Smooth muscle cell (in vitro differentiated cells): ENCODE data around the gene XPNPEP1. TPM values are rescaled to one million over a fixed set of nuclear protein-coding genes. Genes with fewer than 3 reads are reported as not detected.

Experiments
- DNase-seq: peaks from one replicate; lab custom pipeline; 2025; ENCODE audit not compliant: unreplicated experiment; lab: John Stamatoyannopoulos, UW
- H2AFZ ChIP-seq: fragments of 200-600 bp; sonication (generic); 2 replicates; pipeline ENCODE4 v1.6.0; 2016; ENCODE audit warnings: antibody characterized with exemption, low read depth, mild to moderate bottlenecking
- H3F3A ChIP-seq: fragments of 200-600 bp; sonication (generic); 2 replicates; pipeline ENCODE4 v1.6.0; 2017; ENCODE audit warnings: antibody characterized with exemption, low read depth
- H3K27ac ChIP-seq: fragments of 200-600 bp; sonication (generic); 2 replicates; pipeline ENCODE4 v1.5.1; 2016; ENCODE audit warnings: low read depth, mild to moderate bottlenecking
- H3K27me3 ChIP-seq: fragments of 200-600 bp; sonication (generic); 2 replicates; pipeline ENCODE4 v1.6.1; 2016; ENCODE audit warnings: low read depth, mild to moderate bottlenecking
- H3K36me3 ChIP-seq: fragments of 200-600 bp; sonication (generic); 2 replicates; pipeline ENCODE4 v1.5.1; 2016; ENCODE audit warnings: low read depth
- H3K4me1 ChIP-seq: fragments of 200-600 bp; sonication (generic); 2 replicates; pipeline ENCODE4 v1.5.1; 2016; ENCODE audit warnings: low read depth
- H3K4me2 ChIP-seq: fragments of 200-600 bp; sonication (generic); 2 replicates; pipeline ENCODE4 v1.6.0; 2016; ENCODE audit warnings: mild to moderate bottlenecking
- H3K4me3 ChIP-seq: fragments of 200-600 bp; sonication (generic); 2 replicates; pipeline ENCODE4 v1.5.1; 2016; ENCODE audit warnings: mild to moderate bottlenecking
- H3K79me2 ChIP-seq: fragments of 200-600 bp; sonication (generic); 2 replicates; pipeline ENCODE4 v1.6.0; 2016; ENCODE audit warnings: low read depth, mild to moderate bottlenecking
- H3K9ac ChIP-seq: fragments of 200-600 bp; sonication (generic); 2 replicates; pipeline ENCODE4 v1.6.0; 2016; ENCODE audit warnings: low read depth
- H3K9me3 ChIP-seq: fragments of 200-600 bp; sonication (generic); replicated peaks from 2 replicates; pipeline ENCODE4 v1.5.1; 2016; ENCODE audit warnings: low read depth
- H4K20me1 ChIP-seq: fragments of 200-600 bp; sonication (generic); 2 replicates; pipeline ENCODE4 v1.6.0; 2016; ENCODE audit warnings: low read depth
- WGBS: methylation state at CpG from one replicate; pipeline ENCODE4 v1.1.7; 2016; ENCODE audit warnings: low lambda C conversion rate; 5-methylcytosine and 5-hydroxymethylcytosine counted together
- polyA plus RNA-seq: library from polyadenylated mRNA; unstranded; fragments of >200 nt; fragmentation: Nextera tagmentation; extraction: Ambion mirVana; gene quantifications from 2 replicates; pipeline ENCODE4 v1.2.1, GENCODE V29; 2016
- total RNA-seq: library from RNA; depleted of rRNA; stranded (reverse); fragments of >200 nt; gene quantifications from 2 replicates; pipeline ENCODE4 v1.2.3, GENCODE V29; 2014
- TF ChIP-seq, protein P1 (sequence below): fragments of 200-600 bp; sonication (generic); IDR thresholded peaks from 2 replicates; pipeline ENCODE4 v1.5.1; 2017; ENCODE audit warnings: borderline replicate concordance, mild to moderate bottlenecking, antibody characterized with exemption; ENCODE audit not compliant: insufficient read depth, poor library complexity, severe bottlenecking

Gene XPNPEP1
- total and polyA plus RNA-seq, 2 experiments from 2014 or later = 63.0 to 147 TPM

DNA sequence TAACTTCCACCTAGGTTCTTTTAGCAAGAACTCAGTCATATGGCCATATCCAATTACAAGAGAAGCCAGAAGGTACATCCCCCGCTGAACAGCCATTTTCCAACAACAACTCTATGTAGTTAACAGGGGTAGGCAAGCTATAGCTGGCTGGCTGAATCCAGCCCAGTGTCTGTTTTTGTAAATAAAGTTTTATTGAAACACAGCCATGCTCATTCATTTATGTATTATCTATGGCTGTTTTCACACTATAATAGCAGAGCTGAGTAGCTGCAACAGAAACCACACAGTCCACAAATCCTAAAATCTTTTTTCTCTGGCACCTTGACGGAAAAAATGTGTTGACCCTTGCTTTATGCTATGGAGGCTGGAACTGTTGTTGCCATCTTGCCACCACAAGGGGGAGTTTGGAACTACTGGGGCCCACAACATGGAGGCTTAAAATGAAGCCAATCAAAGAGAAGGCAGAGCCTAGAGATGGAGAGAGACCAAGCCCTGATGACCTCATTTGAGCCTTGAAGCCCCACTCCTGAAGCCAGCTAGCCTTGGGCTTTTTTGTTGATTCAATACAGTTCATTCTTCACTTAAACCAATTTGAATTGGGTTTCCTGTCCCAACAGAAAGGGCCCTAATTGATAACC, 33.3 kb upstream of the XPNPEP1 start:
- H3K27ac ChIP-seq = no peak overlapping the region
- 88% methylated on average over 2 of the region's 2 CpGs for WGBS
- TF ChIP-seq, protein P1, sequence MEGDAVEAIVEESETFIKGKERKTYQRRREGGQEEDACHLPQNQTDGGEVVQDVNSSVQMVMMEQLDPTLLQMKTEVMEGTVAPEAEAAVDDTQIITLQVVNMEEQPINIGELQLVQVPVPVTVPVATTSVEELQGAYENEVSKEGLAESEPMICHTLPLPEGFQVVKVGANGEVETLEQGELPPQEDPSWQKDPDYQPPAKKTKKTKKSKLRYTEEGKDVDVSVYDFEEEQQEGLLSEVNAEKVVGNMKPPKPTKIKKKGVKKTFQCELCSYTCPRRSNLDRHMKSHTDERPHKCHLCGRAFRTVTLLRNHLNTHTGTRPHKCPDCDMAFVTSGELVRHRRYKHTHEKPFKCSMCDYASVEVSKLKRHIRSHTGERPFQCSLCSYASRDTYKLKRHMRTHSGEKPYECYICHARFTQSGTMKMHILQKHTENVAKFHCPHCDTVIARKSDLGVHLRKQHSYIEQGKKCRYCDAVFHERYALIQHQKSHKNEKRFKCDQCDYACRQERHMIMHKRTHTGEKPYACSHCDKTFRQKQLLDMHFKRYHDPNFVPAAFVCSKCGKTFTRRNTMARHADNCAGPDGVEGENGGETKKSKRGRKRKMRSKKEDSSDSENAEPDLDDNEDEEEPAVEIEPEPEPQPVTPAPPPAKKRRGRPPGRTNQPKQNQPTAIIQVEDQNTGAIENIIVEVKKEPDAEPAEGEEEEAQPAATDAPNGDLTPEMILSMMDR = peak; percentile 51
- H3K4me1 ChIP-seq = peaks cover 7% of the 10 kb centered on the region
- no peaks in the 10 kb centered on the region for H3F3A ChIP-seq
- H3K36me3 ChIP-seq = no peaks in the 10 kb centered on the region
- H2AFZ ChIP-seq = no peak overlapping the region
- no peak overlapping the region for H3K4me2 ChIP-seq
- H3K4me3 ChIP-seq = no peak overlapping the region
- H3K27me3 ChIP-seq = no peaks in the 10 kb centered on the region
- H3K9ac ChIP-seq = no peak overlapping the region
- DNase-seq = no peak
- no peaks in the 10 kb centered on the region for H4K20me1 ChIP-seq
- H3K9me3 ChIP-seq = no peaks in the 10 kb centered on the region
- H3K79me2 ChIP-seq = no peaks in the 10 kb centered on the region

DNA sequence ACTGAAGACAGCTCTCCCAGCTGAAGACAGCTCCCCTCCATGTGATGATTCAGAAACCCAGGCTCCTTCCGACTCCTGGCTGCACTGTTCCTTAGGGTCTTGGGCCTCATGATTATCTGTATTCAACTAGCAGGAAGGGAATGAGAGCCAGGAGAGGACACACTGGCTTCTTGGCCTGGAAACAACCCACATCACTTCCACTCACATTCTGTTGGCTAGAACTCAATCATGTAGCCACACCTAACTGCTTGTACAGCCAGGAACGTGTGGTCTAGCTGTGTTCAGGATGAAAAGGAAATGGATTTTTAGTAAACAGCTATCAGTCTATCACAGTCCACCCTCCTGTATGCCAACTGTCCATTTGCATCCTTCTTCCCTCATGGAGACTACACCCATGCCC, 30.5 kb upstream of the XPNPEP1 start:
- Histone ChIP-seq H4K20me1 (no peaks in the 10 kb centered on the region), H3K4me1 (no peaks in the 10 kb centered on the region), H3K4me2 (no peak overlapping the region), H3K27me3 (no peaks in the 10 kb centered on the region), H3K9me3 (no peaks in the 10 kb centered on the region), H3F3A (no peaks in the 10 kb centered on the region), H3K79me2 (no peaks in the 10 kb centered on the region), H2AFZ (no peak overlapping the region), H3K36me3 (no peaks in the 10 kb centered on the region), H3K4me3 (no peak overlapping the region), H3K9ac (no peak overlapping the region), H3K27ac (no peak overlapping the region)
- 74% methylated on average over 2 of the region's 2 CpGs for WGBS
- DNase-seq = no peak
- TF ChIP-seq, protein P1 = no peak

DNA sequence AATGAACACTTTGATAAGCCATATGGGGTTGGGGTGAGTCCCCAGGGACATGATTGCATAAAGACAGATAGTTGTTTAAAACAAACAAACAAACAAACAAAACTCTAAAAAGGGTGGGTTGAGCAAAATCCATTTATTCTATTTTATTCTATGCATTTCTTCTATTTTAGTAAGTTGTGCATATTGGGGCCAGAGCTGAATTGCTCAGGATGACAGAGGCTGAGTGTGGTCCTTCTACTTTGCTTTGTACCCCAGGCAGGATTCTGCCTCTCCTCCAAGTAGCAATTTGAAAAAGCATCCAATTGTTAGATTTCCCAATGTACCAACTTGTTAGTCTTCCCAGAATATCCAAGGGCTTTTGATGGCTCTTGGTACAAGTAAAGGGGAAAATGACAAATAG, 29.2 kb upstream of the XPNPEP1 start:
- Histone ChIP-seq H3K4me3 (no peak overlapping the region), H3K27me3 (no peaks in the 10 kb centered on the region), H3K9ac (no peak overlapping the region), H3K4me2 (no peak overlapping the region), H4K20me1 (no peaks in the 10 kb centered on the region), H3K4me1 (no peaks in the 10 kb centered on the region), H3K36me3 (no peaks in the 10 kb centered on the region), H3K79me2 (no peaks in the 10 kb centered on the region), H2AFZ (no peak overlapping the region), H3K9me3 (no peaks in the 10 kb centered on the region), H3F3A (no peaks in the 10 kb centered on the region), H3K27ac (no peak overlapping the region)
- TF ChIP-seq, protein P1 = no peak
- no peak for DNase-seq
